Activated naive CD4-positive, alpha-beta T cell treated with anti-CD3 and anti-CD28 coated beads for 36 hours (primary cell): Measurements from ENCODE around the gene SRC. TPM values are rescaled to one million over a fixed set of nuclear protein-coding genes. Genes with fewer than 3 reads are reported as not detected.

ENCODE experiments used
- CTCF ChIA-PET: fragments of 350-600 bp; sonication (Branson Sonifier 250); formaldehyde crosslinking; loops from one replicate; lab custom pipeline; 2021; ENCODE audit warnings: antibody characterized with exemption; lab: Charles Lee
- DNase-seq: peaks from one replicate; pipeline ENCODE4 v3.0.0-alpha.2; 2020
- H3K27ac Mint-ChIP-seq: one replicate; pipeline ENCODE4 v1.8.0; 2021; ENCODE audit warnings: mild to moderate bottlenecking, mixed read lengths
- H3K27me3 Mint-ChIP-seq: one replicate; pipeline ENCODE4 v1.8.0; 2021; ENCODE audit warnings: low read depth, mixed read lengths
- H3K36me3 Mint-ChIP-seq: one replicate; pipeline ENCODE4 v1.8.0; 2021; ENCODE audit warnings: low read depth, mixed read lengths
- H3K4me1 Mint-ChIP-seq: one replicate; pipeline ENCODE4 v1.8.0; 2021; ENCODE audit warnings: low read depth, mixed read lengths
- H3K4me3 Mint-ChIP-seq: one replicate; pipeline ENCODE4 v1.8.0; 2021; ENCODE audit warnings: mild to moderate bottlenecking, moderate library complexity, mixed read lengths
- H3K9me3 Mint-ChIP-seq: one replicate; pipeline ENCODE4 v1.8.0; 2021; ENCODE audit warnings: mixed read lengths
- intact Hi-C: fragments of 100-400 bp; cut with micrococcal nuclease; formaldehyde crosslinking; loops from one replicate; pipeline ENCODE4 v1.15.1; 2023
- total RNA-seq, 2 experiments: library from RNA; stranded (reverse); gene quantifications; one replicate each; pipeline ENCODE4 v1.2.3, GENCODE V29; 2021

Gene SRC
- total RNA-seq, 2 experiments from 2014 or later, result 2.0 to 2.8 TPM

GRCh38 chr20:37378785-37379598 lies 33.1 kb downstream of the SRC start:
- CTCF ChIA-PET, result interaction anchor here (0.6 to 1.2 kb wide), 3 partner anchors 14 to 156 kb away, joined by 3 read pairs; no protein-coding TSS in a partner anchor
- H3K4me3 Mint-ChIP-seq, result no peak overlapping the region
- H3K4me1 Mint-ChIP-seq, result peaks cover 8% of the 10 kb centered on the region
- H3K27ac Mint-ChIP-seq, result no peak overlapping the region
- H3K9me3 Mint-ChIP-seq, result no peaks in the 10 kb centered on the region
- DNase-seq, result no peak
- intact Hi-C loops, result no loop called here
- H3K36me3 Mint-ChIP-seq, result no peaks in the 10 kb centered on the region
- H3K27me3 Mint-ChIP-seq, result no peaks in the 10 kb centered on the region

- no peak for DNase-seq
- no peak overlapping the region for H3K4me3 Mint-ChIP-seq
- CTCF ChIA-PET, result interaction anchor here (0.6 to 1.2 kb wide), 2 partner anchors 55 to 154 kb away, joined by 3 read pairs; no protein-coding TSS in a partner anchor
- H3K4me1 Mint-ChIP-seq, result peaks cover 13% of the 10 kb centered on the region
- H3K36me3 Mint-ChIP-seq, result no peaks in the 10 kb centered on the region
- H3K27ac Mint-ChIP-seq, result no peak overlapping the region
- no peaks in the 10 kb centered on the region for H3K9me3 Mint-ChIP-seq
- H3K27me3 Mint-ChIP-seq, result peaks cover 4% of the 10 kb centered on the region
- intact Hi-C loops, result no loop called here
Measured at GRCh38 chr20:37379967-37380828, 34.3 kb downstream of the SRC start.

GRCh38 chr20:37380864-37381579 lies 35.1 kb downstream of the SRC start:
- H3K36me3 Mint-ChIP-seq, result no peaks in the 10 kb centered on the region
- H3K27me3 Mint-ChIP-seq, result peaks cover 4% of the 10 kb centered on the region
- CTCF ChIA-PET, result no interaction called here
- no peak overlapping the region for H3K27ac Mint-ChIP-seq
- intact Hi-C loops, result no loop called here
- peaks cover 13% of the 10 kb centered on the region for H3K4me1 Mint-ChIP-seq
- H3K4me3 Mint-ChIP-seq, result no peak overlapping the region
- no peak for DNase-seq
- H3K9me3 Mint-ChIP-seq, result no peaks in the 10 kb centered on the region

GRCh38 chr20:37381621-37382471 lies 35.9 kb downstream of the SRC start:
- H3K9me3 Mint-ChIP-seq, result no peaks in the 10 kb centered on the region
- no peak overlapping the region for H3K4me3 Mint-ChIP-seq
- H3K4me1 Mint-ChIP-seq, result peaks cover 13% of the 10 kb centered on the region
- no peak for DNase-seq
- H3K27me3 Mint-ChIP-seq, result peaks cover 4% of the 10 kb centered on the region
- no peak overlapping the region for H3K27ac Mint-ChIP-seq
- CTCF ChIA-PET, result interaction anchor here (1.1 kb wide), 1 partner anchor 113 kb away, joined by 4 read pairs; no protein-coding TSS in a partner anchor
- intact Hi-C loops, result no loop called here
- no peaks in the 10 kb centered on the region for H3K36me3 Mint-ChIP-seq

- Mint-ChIP-seq H3K27me3 (peaks cover 4% of the 10 kb centered on the region), H3K9me3 (no peaks in the 10 kb centered on the region), H3K4me1 (peaks cover 8% of the 10 kb centered on the region), H3K27ac (no peak overlapping the region), H3K4me3 (no peak overlapping the region), H3K36me3 (no peaks in the 10 kb centered on the region)
- CTCF ChIA-PET, result interaction anchor here (0.7 to 1.1 kb wide), 2 partner anchors 113 to 187 kb away, joined by 3 to 4 read pairs; no protein-coding TSS in a partner anchor
- no peak for DNase-seq
- intact Hi-C loops, result no loop called here
Measured at GRCh38 chr20:37382482-37383120, 36.7 kb downstream of the SRC start.

- no peak overlapping the region for H3K27ac Mint-ChIP-seq
- intact Hi-C loops, result no loop called here
- no peaks in the 10 kb centered on the region for H3K36me3 Mint-ChIP-seq
- H3K4me1 Mint-ChIP-seq, result peaks cover 8% of the 10 kb centered on the region
- CTCF ChIA-PET, result interaction anchor here (0.7 to 3.3 kb wide), 5 partner anchors 98 to 188 kb away, joined by 3 to 40 read pairs (median 4); no protein-coding TSS in a partner anchor
- no peaks in the 10 kb centered on the region for H3K9me3 Mint-ChIP-seq
- DNase-seq, result no peak
- peaks cover 4% of the 10 kb centered on the region for H3K27me3 Mint-ChIP-seq
- H3K4me3 Mint-ChIP-seq, result peak overlapping the region; percentile 21
Measured at GRCh38 chr20:37383229-37383989, 37.5 kb downstream of the SRC start.

GRCh38 chr20:37384683-37385174 lies 38.8 kb downstream of the SRC start:
- Mint-ChIP-seq H3K27me3 (peaks cover 4% of the 10 kb centered on the region), H3K9me3 (no peaks in the 10 kb centered on the region), H3K36me3 (no peaks in the 10 kb centered on the region), H3K4me1 (peaks cover 8% of the 10 kb centered on the region), H3K4me3 (peak overlapping the region; percentile 65), H3K27ac (no peak overlapping the region)
- CTCF ChIA-PET, result interaction anchor here (0.9 to 3.3 kb wide), 11 partner anchors 86 to 189 kb away, joined by 3 to 40 read pairs (median 5); partner anchors contain the start of gene MANBAL
- peak; percentile 78 for DNase-seq
- intact Hi-C loops, result loop anchor here (1.0 to 2.0 kb wide), 3 partner anchors 108 to 189 kb away; no protein-coding TSS in a partner anchor

- no peak overlapping the region for H3K27ac Mint-ChIP-seq
- peak overlapping the region; percentile 65 for H3K4me3 Mint-ChIP-seq
- H3K9me3 Mint-ChIP-seq, result no peaks in the 10 kb centered on the region
- peaks cover 4% of the 10 kb centered on the region for H3K27me3 Mint-ChIP-seq
- intact Hi-C loops, result loop anchor here (2.0 kb wide), 1 partner anchor 108 kb away; no protein-coding TSS in a partner anchor
- peaks cover 8% of the 10 kb centered on the region for H3K4me1 Mint-ChIP-seq
- CTCF ChIA-PET, result interaction anchor here (0.9 to 3.3 kb wide), 10 partner anchors 86 to 190 kb away, joined by 3 to 40 read pairs (median 5); partner anchors contain the start of gene MANBAL
- no peak for DNase-seq
- H3K36me3 Mint-ChIP-seq, result no peaks in the 10 kb centered on the region
Measured at GRCh38 chr20:37385176-37385575, 39.2 kb downstream of the SRC start.

GRCh38 chr20:37385659-37386504 lies 39.9 kb downstream of the SRC start:
- no peak for DNase-seq
- H3K4me1 Mint-ChIP-seq, result peaks cover 8% of the 10 kb centered on the region
- H3K36me3 Mint-ChIP-seq, result no peaks in the 10 kb centered on the region
- no peaks in the 10 kb centered on the region for H3K9me3 Mint-ChIP-seq
- no peak overlapping the region for H3K4me3 Mint-ChIP-seq
- H3K27ac Mint-ChIP-seq, result no peak overlapping the region
- CTCF ChIA-PET, result interaction anchor here (0.9 to 3.3 kb wide), 7 partner anchors 96 to 190 kb away, joined by 3 to 40 read pairs (median 5); partner anchors contain the start of gene MANBAL
- H3K27me3 Mint-ChIP-seq, result peaks cover 4% of the 10 kb centered on the region
- intact Hi-C loops, result loop anchor here (2.0 kb wide), 1 partner anchor 109 kb away; no protein-coding TSS in a partner anchor
